KG1 (cell line): ENCODE results near the gene ARSB.

ENCODE experiments used
- DNase-seq: peaks from one replicate; lab custom pipeline; 2025; lab: John Stamatoyannopoulos, UW

Gene ARSB

DNA sequence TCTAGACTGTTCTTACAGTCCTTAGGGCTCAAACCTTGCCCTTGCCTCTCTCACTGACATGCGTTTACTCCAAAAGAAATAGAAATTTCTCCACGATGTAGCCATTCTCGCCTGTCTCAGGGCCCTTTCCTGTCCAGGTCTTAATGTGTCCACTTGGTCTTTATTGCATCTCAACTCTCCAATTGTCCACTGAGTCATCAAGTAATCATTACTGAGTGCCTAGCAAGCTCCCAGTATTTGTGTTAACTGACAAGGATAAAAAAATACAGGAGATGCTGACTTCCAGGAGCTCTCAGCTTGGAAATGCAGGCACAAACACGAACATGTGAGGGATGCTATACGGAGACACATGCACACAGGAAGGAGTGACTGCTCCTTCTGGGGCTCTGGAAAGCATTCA, 147.3 kb downstream of the ARSB start:
- no peak for DNase-seq

DNA sequence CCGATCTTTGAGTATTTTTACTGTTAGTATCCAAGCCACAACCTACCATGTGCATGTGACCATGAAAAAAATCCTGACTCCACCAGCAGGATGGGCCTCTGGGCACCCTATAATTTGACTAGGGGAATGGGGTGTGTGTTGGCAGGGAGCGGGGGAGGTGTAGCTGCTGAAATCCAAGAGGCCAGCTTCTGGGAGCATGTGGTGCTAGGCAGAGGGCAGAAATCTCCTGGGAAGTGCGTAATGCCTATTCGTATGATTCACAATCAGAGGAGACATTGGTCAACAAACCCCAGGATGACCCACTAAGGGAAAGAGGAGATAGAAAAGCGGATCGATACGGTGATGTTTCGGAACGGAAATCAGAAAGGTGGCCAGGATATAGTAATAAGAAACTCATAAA, 149.9 kb downstream of the ARSB start:
- no peak for DNase-seq

DNA sequence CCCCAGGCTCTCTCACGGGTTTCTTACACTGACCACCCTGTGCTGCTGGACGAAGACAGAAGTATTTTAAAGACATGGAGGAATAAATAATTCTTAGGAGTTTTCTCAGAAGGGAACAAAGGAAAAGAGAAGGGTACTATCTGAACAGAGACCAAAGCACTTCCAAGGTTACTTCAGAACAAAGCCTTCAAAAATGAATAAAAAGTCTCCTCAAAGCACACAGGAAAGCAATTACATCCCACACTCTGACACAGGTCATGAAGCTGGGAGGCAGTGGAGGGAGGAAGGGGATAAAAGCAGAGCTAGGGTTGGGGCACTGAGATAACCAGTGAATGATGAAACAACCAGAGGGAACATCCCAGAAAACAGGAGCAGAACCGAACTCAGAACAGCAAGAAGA, 151.8 kb downstream of the ARSB start:
- DNase-seq, result no peak

DNA sequence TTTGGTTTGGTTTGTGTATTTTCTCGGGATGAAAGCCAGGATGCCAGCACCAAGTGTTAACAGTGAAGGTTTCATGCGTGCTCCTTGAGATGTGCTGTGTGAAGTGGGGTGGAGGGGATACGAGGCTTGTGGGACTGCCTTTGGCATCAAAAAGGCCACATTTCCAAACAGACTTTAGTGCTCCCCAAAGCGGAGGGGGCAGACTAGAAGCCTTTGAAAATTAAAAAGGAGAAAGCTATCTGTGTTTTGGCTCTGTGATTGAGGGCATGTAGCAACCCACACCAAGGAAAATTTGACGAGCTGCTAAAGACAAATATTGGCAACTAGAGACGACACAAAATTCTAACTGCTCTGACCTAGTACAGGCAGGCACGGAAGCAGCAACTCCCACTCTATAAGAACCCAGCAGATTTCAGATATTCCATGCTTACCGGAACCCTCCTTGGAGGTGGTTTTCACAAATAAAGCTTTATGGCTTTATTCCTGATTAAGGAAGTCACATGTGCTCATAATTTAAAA, 154.5 kb downstream of the ARSB start:
- DNase-seq, result no peak

- no peak for DNase-seq
Measured at GRCh38 chr5:78829811-78830527, 155.1 kb downstream of the ARSB start.

DNA sequence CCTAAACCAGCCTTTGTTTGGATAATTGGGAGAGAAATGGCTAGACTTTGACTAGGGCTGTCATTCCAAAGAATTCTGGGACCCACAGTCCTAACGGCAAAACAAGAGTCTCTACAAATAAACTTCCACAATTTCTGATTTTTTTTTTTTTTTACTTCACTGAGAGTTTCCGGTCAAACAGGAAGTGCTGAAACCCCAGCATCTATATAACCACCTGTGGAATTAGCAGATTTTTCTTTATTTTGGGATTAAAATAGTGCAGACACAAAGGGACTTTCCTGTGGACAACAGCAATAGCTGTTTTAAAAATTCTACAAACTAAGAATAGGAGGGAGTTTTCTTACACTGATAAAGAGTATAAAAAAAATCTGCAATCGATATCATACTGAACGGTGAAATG, 157.4 kb downstream of the ARSB start:
- DNase-seq, result no peak

GRCh38 chr5:78824831-78825281, 160.3 kb downstream of the ARSB start:
- DNase-seq, result no peak

- no peak for DNase-seq
Measured at GRCh38 chr5:78823196-78823595, 161.9 kb downstream of the ARSB start.

DNA sequence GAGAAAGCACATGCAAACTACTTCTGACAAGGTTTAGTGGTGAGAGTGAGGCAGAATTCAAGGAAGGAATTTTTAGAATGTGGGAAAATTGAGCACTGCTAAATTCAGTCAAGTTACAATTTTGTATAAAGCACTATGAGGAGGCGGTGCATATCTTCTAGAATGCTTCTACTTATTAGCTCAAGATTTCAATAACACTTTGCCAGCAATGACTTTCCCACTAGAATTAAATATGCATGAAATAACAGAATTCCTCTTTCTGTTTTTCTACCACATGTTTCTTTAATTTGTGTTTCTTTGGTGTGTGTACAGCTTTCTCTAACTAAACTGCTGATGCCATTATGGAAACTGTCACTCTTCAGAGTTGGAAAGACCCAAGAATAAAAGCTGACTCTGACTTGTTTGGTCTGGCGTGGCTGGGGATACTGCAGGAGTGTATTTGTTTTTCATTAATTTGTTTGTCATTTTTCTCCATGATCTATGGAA, 163.5 kb downstream of the ARSB start:
- no peak for DNase-seq

DNA sequence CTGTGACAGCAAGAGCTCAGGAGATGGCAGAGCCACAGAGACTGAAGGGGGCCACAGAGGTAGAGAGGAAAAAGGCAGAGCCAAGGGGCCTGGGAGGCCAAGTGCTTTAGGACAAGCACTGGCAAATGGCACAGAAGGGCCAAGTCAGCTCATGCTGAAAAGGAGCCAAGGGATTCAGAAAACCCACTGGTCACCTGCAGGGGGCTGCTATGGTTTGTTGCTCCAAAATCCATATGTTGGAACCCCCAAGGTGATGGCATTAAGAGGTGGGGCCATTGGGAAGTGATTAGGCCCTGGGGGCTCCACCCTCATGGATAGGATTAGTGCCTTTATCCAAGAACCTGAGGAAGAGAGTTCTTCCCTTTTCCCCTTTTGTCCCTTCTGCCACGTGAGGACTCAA, 165.4 kb downstream of the ARSB start:
- no peak for DNase-seq

- DNase-seq, result no peak
Measured at GRCh38 chr5:78819166-78819565, 165.9 kb downstream of the ARSB start.

DNA sequence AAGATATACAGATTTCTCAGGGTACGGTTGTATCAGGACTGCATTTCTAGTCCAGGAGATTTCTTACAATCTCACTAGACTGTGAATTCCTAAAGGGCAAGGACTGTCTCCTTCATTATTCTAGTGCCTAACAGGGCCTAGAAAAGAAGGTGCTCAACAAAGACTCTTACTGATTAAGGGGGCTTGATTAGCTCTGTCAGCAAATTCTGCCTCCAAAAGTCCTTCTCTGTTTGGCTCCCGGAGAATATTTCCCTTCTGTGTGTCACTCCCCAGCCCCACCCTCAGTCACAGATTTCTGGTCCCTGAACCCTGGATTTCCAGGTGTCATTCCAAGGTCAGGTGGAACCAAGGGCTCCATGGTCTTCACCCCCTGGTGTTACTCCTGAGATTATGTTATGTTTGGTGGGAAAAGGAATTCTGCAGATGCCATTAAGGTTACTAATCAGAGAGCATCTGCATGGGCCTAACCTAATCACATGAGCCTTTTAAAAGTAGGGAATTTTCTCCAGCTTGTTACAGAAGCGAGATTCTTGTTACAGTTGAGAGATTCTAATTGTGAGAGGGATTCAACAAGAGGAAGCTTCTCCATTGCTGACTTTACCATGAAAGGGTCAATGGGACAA, 168.9 kb downstream of the ARSB start:
- DNase-seq, result no peak

DNA sequence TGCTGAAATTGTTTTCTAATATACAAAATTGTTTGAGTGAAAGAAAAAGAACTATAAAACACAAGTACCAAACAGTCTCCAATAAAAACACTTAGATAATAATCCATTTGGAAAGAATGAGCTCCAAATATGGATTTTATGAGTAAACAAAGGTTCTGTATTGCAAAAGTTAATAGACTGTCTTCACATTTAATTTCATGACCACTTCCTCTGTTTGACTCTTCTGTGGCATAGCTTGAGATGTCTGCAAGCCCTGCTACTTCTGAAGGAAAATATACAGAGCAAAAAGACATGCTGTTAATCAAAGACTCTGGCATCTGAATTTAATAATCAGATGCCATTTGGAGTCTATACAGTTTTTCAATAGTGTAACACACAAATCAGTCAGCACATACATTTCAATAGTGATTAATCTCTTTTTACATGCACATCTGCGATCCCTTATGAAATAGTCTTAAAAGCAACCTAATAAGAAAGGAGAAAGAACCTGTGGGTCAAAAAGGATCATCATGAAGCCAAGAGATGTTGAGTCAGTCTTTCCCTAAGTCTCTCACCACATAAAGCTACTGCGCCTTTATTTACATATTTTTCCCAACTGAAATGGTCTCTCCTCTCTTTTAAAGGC, 171.1 kb downstream of the ARSB start:
- no peak for DNase-seq

DNA sequence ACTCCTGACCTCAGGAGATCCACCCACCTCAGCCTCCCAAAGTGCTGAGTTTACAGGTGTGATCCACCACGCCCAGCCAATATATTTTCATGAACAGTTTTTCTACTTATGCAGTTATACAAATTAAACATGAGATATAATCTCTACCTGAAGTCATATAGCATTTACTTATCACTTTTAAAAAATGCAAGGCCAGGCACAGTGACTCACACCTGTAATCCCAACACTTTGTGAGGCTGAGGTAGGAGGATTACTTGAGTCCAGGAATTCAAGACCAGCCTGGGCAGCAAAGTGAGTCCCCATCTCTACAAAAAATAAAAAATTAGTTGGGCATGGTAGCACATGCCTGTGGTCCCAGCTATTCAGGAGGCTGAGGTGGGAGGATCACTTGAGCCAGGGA, 171.8 kb downstream of the ARSB start:
- DNase-seq, result no peak

DNA sequence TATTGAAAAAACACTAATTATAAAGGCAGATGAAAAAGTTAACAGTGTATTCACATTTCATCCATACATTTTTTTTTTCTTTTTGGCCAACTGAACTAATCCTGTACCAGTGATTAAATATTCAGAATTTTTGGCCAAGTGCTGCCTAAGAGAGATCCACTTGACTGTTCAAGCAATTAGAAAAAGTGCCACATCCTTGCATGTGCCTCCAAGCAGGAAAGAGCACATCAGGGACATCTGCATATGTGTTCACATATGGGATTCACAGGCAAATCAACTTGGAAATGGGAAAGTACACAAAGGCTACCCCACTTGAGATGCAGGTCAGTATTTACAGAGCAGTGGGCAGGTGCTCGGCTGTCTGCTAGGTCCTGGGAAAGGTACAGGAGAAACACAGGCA, 173.2 kb downstream of the ARSB start:
- no peak for DNase-seq

- DNase-seq, result no peak
Measured at GRCh38 chr5:78811121-78811817, 173.8 kb downstream of the ARSB start.

DNA sequence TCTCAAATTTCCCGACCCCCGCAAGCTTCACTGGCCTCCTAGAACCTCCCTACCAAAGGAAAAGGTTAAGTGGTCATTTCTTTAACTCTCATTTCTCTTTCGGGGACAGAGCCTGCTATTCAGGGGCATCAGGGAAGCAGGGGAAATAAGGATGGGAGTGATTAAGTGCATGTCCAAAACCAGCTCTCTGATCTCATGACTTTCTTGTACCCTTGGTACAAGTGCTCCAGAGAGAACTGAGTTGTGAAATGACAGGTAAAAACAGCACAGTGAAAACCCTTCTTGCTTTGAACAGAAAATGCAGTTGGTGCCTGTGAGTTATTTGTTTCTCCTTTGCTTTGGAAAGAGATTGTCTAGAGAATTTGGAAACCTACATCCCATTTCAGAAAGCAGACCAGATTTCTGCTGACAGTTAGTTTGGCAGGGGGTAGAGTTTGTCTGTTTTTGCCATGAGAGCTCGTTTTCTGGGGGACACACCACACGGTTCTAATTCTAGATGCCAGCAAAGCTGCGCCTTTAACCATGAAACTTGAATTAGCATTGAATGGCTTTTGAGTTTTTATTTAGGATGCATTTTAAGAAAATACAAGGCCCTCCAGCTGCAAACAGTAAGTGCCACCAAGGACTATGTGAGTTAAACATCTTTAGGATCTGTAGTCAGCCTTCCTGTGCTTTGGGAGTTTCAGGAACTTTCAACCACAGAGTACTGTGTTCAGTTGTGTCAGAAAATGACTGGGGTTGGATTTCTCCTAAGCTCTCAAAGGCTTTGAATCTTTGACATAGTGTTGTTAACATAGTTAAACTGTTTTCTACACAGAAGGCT, 174.8 kb downstream of the ARSB start:
- no peak for DNase-seq

DNA sequence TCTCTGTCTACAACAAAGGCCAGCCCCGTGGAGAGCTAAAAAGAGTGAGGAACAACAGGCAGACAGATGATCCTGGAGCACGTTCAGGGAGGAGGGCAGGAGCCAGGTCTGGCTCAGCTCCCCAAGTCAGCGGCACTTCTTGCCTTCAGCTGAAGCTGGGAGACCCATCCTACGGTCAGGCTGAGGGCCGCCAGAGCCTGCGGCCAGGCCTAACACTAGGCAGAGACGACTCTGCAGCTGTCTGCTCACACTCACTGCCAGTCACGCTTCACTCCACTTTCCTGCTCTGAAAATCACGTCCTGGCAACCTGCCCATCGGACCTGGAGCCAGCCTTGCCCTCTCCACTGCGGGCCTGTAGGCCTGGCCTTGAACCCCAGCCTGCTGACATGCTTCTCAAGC, 175.7 kb downstream of the ARSB start:
- no peak for DNase-seq

GRCh38 chr5:78808818-78809217, 176.3 kb downstream of the ARSB start:
- no peak for DNase-seq

DNA sequence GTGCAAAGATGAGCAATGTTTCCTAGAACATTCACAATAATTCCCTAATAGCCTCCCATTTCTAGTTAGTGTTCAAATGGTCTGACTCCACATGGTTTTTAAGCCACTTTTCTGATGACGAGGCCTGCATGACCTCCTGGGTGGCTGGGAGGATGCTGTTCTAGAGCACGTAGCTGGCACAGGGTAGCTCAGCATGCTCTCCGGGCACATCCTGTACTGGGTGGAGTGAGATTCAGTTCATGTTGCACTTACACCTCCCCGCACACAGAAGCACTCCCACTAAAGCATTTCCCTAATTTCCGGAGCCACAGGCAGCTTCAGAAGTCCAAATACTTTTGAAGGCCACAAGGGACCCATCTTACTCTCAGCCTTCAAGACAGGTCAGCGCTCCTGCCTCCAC, 176.7 kb downstream of the ARSB start:
- no peak for DNase-seq

- DNase-seq, result no peak
Measured at GRCh38 chr5:78806544-78806943, 178.6 kb downstream of the ARSB start.
